ENCODE data around the gene TUBAL3.

TUBAL3 gene

GRCh38 chr10:5434017-5434753 is 29.6 kb upstream of the TUBAL3 start:
- no peak overlapping the region for H3K4me3 ChIP-seq (ENCODE audit: low read depth, low read length)
- TF ChIP-seq MYC (IDR thresholded peaks at IDR 0.05; ENCODE audit: low read depth, low read length): no peak
- peak; percentile 37 for TF ChIP-seq CTCF (IDR thresholded peaks at IDR 0.05; ENCODE audit: low read depth, low read length)
- DNase-seq (ENCODE audit: low read depth): peak; percentile 38

GRCh38 chr10:5433182-5433581 is 28.6 kb upstream of the TUBAL3 start:
- no peak for DNase-seq (ENCODE audit: low read depth)
- TF ChIP-seq POLR2A (IDR thresholded peaks at IDR 0.05; ENCODE audit: extremely low read depth, insufficient read length) (no peak), MYC (IDR thresholded peaks at IDR 0.05; ENCODE audit: low read depth, low read length) (no peak), CTCF (IDR thresholded peaks at IDR 0.05; ENCODE audit: low read depth, low read length) (no peak), MAX (IDR thresholded peaks at IDR 0.05; ENCODE audit: low read depth, low read length) (no peak)
- H3K4me3 ChIP-seq (ENCODE audit: low read depth, low read length): no peak overlapping the region

- DNase-seq (ENCODE audit: low read depth): no peak
- no peak for TF ChIP-seq MAX (IDR thresholded peaks at IDR 0.05; ENCODE audit: low read depth, low read length)
- TF ChIP-seq CTCF (IDR thresholded peaks at IDR 0.05; ENCODE audit: low read depth, low read length): no peak
- TF ChIP-seq MYC (IDR thresholded peaks at IDR 0.05; ENCODE audit: low read depth, low read length): no peak
- no peak for TF ChIP-seq POLR2A (IDR thresholded peaks at IDR 0.05; ENCODE audit: extremely low read depth, insufficient read length)
These were observed 23.5 kb upstream of the TUBAL3 start for GRCh38 chr10:5428133-5428532.

GRCh38 chr10:5424751-5425150 is 20.1 kb upstream of the TUBAL3 start:
- DNase-seq (ENCODE audit: low read depth): no peak
- H3K4me3 ChIP-seq (ENCODE audit: low read depth, low read length): no peak overlapping the region
- TF ChIP-seq CTCF (IDR thresholded peaks at IDR 0.05; ENCODE audit: low read depth, low read length): no peak
- no peak for TF ChIP-seq MAX (IDR thresholded peaks at IDR 0.05; ENCODE audit: low read depth, low read length)
- no peak for TF ChIP-seq POLR2A (IDR thresholded peaks at IDR 0.05; ENCODE audit: extremely low read depth, insufficient read length)
- TF ChIP-seq MYC (IDR thresholded peaks at IDR 0.05; ENCODE audit: low read depth, low read length): no peak

More at GRCh38 chr10:5428133-5428532, 23.5 kb upstream of the TUBAL3 start:
- H3K4me3 ChIP-seq (ENCODE audit: low read depth, low read length): no peak overlapping the region

GRCh38 chr10:5423771-5424170 is 19.1 kb upstream of the TUBAL3 start:
- H3K4me3 ChIP-seq (ENCODE audit: low read depth, low read length): no peak overlapping the region
- DNase-seq (ENCODE audit: low read depth): no peak
- TF ChIP-seq MAX (IDR thresholded peaks at IDR 0.05; ENCODE audit: low read depth, low read length) (no peak), MYC (IDR thresholded peaks at IDR 0.05; ENCODE audit: low read depth, low read length) (no peak), CTCF (IDR thresholded peaks at IDR 0.05; ENCODE audit: low read depth, low read length) (no peak), POLR2A (IDR thresholded peaks at IDR 0.05; ENCODE audit: extremely low read depth, insufficient read length) (no peak)

Data from NB4 (cell line).